HepG2 (cell line): ENCODE data around the gene SLC38A9. TPM values are rescaled to one million over a fixed set of nuclear protein-coding genes. Genes with fewer than 3 reads are reported as not detected.

Experiments
- ARID2 ChIP-seq: sonication (generic); formaldehyde crosslinking; IDR thresholded peaks from 2 replicates; pipeline ENCODE4 v1.8.1; 2022; ENCODE audit warnings: mild to moderate bottlenecking, missing genetic modification reagents, borderline replicate concordance
- ARNT ChIP-seq: fragments of 450-650 bp; IDR thresholded peaks from 2 replicates; pipeline ENCODE4 v1.6.1; 2017
- CHCHD3 ChIP-seq: sonication (generic); formaldehyde crosslinking; IDR thresholded peaks from 2 replicates; pipeline ENCODE4 v1.8.0; 2022; ENCODE audit warnings: mild to moderate bottlenecking, missing genetic modification reagents, moderate library complexity
- CSRNP1 ChIP-seq: sonication (generic); formaldehyde crosslinking; IDR thresholded peaks from 2 replicates; pipeline ENCODE4 v1.8.1; 2023; ENCODE audit warnings: mild to moderate bottlenecking, missing genetic modification reagents
- DRAP1 ChIP-seq: IDR thresholded peaks from 2 replicates; pipeline ENCODE4 v1.6.1; 2016; ENCODE audit warnings: missing genetic modification reagents, missing compliant biosample characterization
- NAIF1 ChIP-seq: sonication (generic); formaldehyde crosslinking; IDR thresholded peaks from 2 replicates; pipeline ENCODE4 v1.5.0; 2020; ENCODE audit warnings: mild to moderate bottlenecking, missing genetic modification reagents, borderline replicate concordance
- NCOR1 ChIP-seq: fragments of 200-600 bp; sonication (generic); IDR thresholded peaks from 2 replicates; pipeline ENCODE4 v1.7.0; 2017; ENCODE audit warnings: antibody characterized with exemption, low read length, borderline replicate concordance
- NR3C1 ChIP-seq: sonication (generic); formaldehyde crosslinking; IDR thresholded peaks from 2 replicates; pipeline ENCODE4 v1.4.0; 2020; ENCODE audit warnings: missing genetic modification reagents
- SAP130 ChIP-seq: IDR thresholded peaks from 2 replicates; pipeline ENCODE4 v1.6.1; 2016; ENCODE audit warnings: low read depth
- SPEN ChIP-seq: sonication (generic); formaldehyde crosslinking; IDR thresholded peaks from 2 replicates; pipeline ENCODE4 v1.5.1; 2020; ENCODE audit warnings: low read depth, mild to moderate bottlenecking, missing genetic modification reagents
- TFAP4 ChIP-seq: sonication (generic); IDR thresholded peaks from 2 replicates; pipeline ENCODE4 v1.6.1; 2016; ENCODE audit warnings: low read depth, borderline replicate concordance
- ZBTB7B ChIP-seq: sonication (generic); formaldehyde crosslinking; IDR thresholded peaks from 2 replicates; pipeline ENCODE4 v1.4.0; 2020; ENCODE audit warnings: missing genetic modification reagents
- ZNF335 ChIP-seq: sonication (generic); formaldehyde crosslinking; IDR thresholded peaks from 2 replicates; pipeline ENCODE4 v1.4.0; 2020; ENCODE audit warnings: missing genetic modification reagents
- ZNF768 ChIP-seq: sonication (generic); formaldehyde crosslinking; IDR thresholded peaks from 2 replicates; pipeline ENCODE4 v1.4.0; 2020; ENCODE audit warnings: missing genetic modification reagents
- ZNF770 ChIP-seq: sonication (generic); formaldehyde crosslinking; IDR thresholded peaks from 2 replicates; pipeline ENCODE4 v1.5.0; 2020; ENCODE audit warnings: mild to moderate bottlenecking, missing genetic modification reagents
- polyA plus RNA-seq, 8 experiments: library from polyadenylated mRNA; depleted of rRNA in 3 of 8; stranded (reverse) in 7 of 8; unstranded in 1 of 8; fragments of >200 nt; fragmentation: Illumina TruSeq in 4 of 8; extraction: Trizol in 4 of 8; gene quantifications; 2 replicates each; pipeline versions ENCODE4 v1.2.1 to v1.2.3, GENCODE V29; 2011 to 2016; ENCODE audit warnings: low read depth in 4 of 8, missing spikeins in 1 of 8, mixed read lengths in 1 of 8; ENCODE audit not compliant: insufficient read depth in 1 of 8
- total RNA-seq, 5 experiments: library from RNA; depleted of rRNA; stranded (reverse); fragments of >200 nt; fragmentation: Illumina TruSeq; extraction: Trizol; gene quantifications; 2 replicates each; pipeline ENCODE4 v1.2.3, GENCODE V29; 2016; ENCODE audit warnings: low read depth in 1 of 5
- TF ChIP-seq, protein P1 (sequence below): sonication (generic); formaldehyde crosslinking; IDR thresholded peaks from 2 replicates; pipeline ENCODE4 v1.8.0; 2022; ENCODE audit warnings: missing genetic modification reagents, mild to moderate bottlenecking, inconsistent platforms, borderline replicate concordance
- TF ChIP-seq, protein P2 (sequence below): sonication (generic); formaldehyde crosslinking; IDR thresholded peaks from 2 replicates; pipeline ENCODE4 v1.8.0; 2022; ENCODE audit warnings: missing genetic modification reagents, mild to moderate bottlenecking, moderate library complexity, borderline replicate concordance

SLC38A9 gene
- total and polyA plus RNA-seq, 2 of the 13 experiments (the other 11 are each of a cell fraction or from before 2014, with no cell fraction given): 19.3 to 36.0 TPM

DNA sequence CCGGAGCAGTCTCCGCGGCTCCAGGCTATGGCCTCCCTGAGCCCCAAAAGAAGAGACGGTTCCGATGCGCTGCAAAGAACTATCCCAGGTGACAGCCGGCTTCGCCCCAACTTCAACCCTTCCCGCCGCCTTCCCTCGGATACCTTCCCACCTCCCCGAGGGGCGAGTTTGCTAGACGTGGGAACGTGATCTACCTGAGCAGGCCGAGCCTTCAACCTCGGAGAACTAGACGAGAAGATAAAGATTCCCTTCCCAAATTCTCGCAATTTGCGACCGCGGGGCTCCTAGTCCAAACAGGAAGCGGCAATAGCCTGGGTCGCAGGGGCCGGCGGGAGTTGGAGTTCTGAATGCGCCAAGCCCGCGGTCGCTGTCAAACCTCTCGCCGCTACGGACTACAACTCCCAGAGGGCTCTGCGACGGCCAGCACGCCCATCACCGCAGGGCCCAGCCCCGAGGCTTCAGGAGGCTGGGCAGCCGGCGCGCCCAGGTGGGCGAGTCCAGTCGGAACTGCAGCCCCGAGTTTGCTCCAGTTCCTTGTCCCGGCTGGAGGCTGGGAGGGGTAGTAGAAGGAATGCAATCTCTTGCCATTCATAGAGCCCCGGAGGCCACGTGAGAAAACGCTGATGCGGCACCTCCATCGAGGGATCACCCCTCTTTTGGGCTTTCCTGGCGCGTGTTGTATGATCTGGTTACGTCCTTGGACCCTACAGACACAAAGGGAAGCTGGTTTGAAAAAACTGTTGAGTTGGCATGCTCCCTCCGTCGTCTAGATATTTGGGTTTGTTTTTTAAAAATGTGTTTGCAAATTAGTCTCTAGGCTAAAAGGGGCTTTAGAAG is at the start of gene SLC38A9 (continued):
- TF ChIP-seq ARID2 (CRISPR knock-in tag) (0 out of 2 replicates have a peak, but pooled peaks have one; percentile 31), DRAP1 (peak; percentile 70; the same call in 1 of the 2 replicates), NCOR1 (no peak), ZNF768 (CRISPR knock-in tag) (0 out of 2 replicates have a peak, but pooled peaks have one; percentile 25), NAIF1 (CRISPR knock-in tag) (0 out of 2 replicates have a peak, but pooled peaks have one; percentile 52), SPEN (CRISPR knock-in tag) (peak; percentile 51; the same call in 1 of the 2 replicates), NR3C1 (CRISPR knock-in tag) (no peak), ZNF335 (CRISPR knock-in tag) (peak; percentile 88; the same call in 1 of the 2 replicates), ARNT (no peak), SAP130 (CRISPR knock-in tag) (peak; percentile 91), TFAP4 (peak; percentile 52; the same call in 1 of the 2 replicates), CSRNP1 (peak; percentile 58; the same call in 1 of the 2 replicates), CHCHD3 (CRISPR knock-in tag) (no peak), ZBTB7B (CRISPR knock-in tag) (peak; percentile 57), ZNF770 (peak; percentile 52)
- TF ChIP-seq, protein P1, sequence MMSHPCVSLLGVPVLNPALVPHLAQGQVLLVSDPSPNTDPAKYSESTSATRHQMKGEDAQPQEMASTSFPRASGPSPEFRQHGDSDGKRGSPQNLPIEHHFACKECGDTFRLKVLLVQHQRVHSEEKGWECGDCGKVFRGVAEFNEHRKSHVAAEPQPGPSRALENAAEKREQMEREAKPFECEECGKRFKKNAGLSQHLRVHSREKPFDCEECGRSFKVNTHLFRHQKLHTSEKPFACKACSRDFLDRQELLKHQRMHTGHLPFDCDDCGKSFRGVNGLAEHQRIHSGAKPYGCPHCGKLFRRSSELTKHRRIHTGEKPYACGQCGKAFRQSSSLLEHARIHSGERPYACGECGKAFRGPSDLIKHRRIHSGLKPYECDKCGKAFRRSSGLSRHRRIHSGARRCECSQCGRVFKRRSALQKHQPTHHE: no peak
- TF ChIP-seq, protein P2, sequence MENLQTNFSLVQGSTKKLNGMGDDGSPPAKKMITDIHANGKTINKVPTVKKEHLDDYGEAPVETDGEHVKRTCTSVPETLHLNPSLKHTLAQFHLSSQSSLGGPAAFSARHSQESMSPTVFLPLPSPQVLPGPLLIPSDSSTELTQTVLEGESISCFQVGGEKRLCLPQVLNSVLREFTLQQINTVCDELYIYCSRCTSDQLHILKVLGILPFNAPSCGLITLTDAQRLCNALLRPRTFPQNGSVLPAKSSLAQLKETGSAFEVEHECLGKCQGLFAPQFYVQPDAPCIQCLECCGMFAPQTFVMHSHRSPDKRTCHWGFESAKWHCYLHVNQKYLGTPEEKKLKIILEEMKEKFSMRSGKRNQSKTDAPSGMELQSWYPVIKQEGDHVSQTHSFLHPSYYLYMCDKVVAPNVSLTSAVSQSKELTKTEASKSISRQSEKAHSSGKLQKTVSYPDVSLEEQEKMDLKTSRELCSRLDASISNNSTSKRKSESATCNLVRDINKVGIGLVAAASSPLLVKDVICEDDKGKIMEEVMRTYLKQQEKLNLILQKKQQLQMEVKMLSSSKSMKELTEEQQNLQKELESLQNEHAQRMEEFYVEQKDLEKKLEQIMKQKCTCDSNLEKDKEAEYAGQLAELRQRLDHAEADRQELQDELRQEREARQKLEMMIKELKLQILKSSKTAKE (CRISPR knock-in tag): no peak
